IPS-18a (cell line): ENCODE data around the gene HCFC1.

Experiments
- H3K27ac ChIP-seq: one replicate; pipeline ENCODE4 v1.5.1; 2013; ENCODE audit warnings: low read length
- H3K27me3 ChIP-seq: one replicate; pipeline ENCODE4 v1.6.1; 2013; ENCODE audit warnings: mild to moderate bottlenecking, low read length; ENCODE audit not compliant: control insufficient read depth, insufficient read depth
- H3K36me3 ChIP-seq: one replicate; pipeline ENCODE4 v1.6.1; 2013; ENCODE audit warnings: low read depth, low read length; ENCODE audit not compliant: control insufficient read depth
- H3K4me1 ChIP-seq: one replicate; pipeline ENCODE4 v1.6.1; 2013; ENCODE audit warnings: low read depth, low read length; ENCODE audit not compliant: control insufficient read depth
- H3K4me3 ChIP-seq: one replicate; pipeline ENCODE4 v1.5.1; 2013; ENCODE audit warnings: low read length
- H3K9ac ChIP-seq: one replicate; pipeline ENCODE4 v1.6.1; 2013; ENCODE audit warnings: mild to moderate bottlenecking, low read length, moderate library complexity
- H3K9me3 ChIP-seq: one replicate; pipeline ENCODE4 v1.6.1; 2013; ENCODE audit warnings: low read depth, low read length; ENCODE audit not compliant: control insufficient read depth

HCFC1 gene

DNA sequence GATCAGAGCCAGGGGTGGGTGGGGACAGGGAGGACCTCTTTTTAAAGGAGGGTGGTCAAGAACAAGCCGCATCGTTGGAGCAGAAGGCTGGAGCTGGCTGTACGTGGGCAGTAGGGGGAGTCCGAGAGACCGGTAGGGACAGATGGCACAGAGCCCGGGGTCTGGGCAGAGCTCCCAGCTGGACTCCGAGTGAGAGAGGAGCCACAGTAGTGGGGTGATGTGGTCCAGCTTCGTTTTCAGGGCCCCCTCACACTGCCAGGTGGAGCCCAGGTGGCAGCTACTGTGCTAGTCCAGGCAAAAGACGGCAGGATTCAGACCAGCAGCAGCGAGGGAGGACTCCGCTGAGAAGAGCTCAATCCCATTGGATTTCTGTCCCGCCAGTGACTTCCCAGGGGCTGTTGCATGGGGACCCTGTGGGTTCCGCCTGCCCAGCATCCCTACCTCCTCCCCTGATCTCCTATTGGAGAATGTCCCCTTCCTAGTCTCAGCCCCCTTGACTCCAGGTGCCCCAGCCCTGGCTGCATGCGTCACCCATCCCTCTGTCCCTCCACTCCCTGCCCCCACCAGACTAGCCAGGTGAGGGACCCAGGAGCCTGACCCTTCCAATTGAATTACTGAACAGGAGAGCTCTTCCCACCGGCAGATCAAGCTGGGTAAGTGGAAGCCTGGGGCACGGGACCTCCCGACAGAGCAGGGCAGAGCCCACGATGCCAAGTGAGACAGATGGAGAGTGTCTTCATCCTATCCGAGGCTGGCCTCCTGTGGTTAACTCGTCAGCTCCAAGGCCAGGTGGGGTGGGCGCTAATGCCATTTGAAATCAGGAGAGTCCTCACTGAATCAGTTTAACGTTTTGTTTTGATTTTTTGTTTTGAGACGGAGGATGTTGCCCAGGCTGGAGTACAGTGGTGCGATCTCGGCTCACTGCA is 48.4 kb downstream of the HCFC1 start:
- Histone ChIP-seq H3K27me3 (no peaks in the 10 kb centered on the region), H3K9ac (no peak overlapping the region), H3K4me1 (peaks cover 8% of the 10 kb centered on the region), H3K4me3 (no peak overlapping the region), H3K9me3 (peaks cover 2% of the 10 kb centered on the region), H3K27ac (no peak overlapping the region), H3K36me3 (no peaks in the 10 kb centered on the region)

GRCh38 chrX:153921511-153922446 is 49.8 kb downstream of the HCFC1 start:
- Histone ChIP-seq H3K9me3 (peaks cover 2% of the 10 kb centered on the region), H3K4me1 (peaks cover 3% of the 10 kb centered on the region), H3K9ac (no peak overlapping the region), H3K4me3 (no peak overlapping the region), H3K27me3 (no peaks in the 10 kb centered on the region), H3K27ac (no peak overlapping the region), H3K36me3 (no peaks in the 10 kb centered on the region)

DNA sequence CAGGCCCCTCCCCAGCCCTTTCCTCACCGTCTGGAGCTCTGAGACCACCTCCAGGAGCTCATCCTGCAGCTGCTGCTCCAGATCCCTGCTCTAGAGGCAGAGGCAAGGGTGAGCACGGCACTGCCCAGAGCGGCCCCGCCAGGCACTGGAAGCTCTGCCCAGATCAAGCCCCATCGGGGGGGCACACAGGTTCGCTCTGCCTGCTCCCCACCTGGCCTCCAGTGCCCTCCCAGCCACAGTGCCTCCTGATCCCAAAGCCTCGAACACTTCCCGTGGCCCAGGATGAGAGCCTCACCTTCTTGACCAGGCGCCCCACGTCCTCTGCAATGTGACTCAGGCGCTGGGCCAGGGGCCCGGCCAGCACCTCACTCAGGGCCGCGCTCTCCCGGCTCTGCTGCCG is 50.5 kb downstream of the HCFC1 start:
- no peaks in the 10 kb centered on the region for H3K27me3 ChIP-seq
- no peak overlapping the region for H3K9ac ChIP-seq
- H3K4me3 ChIP-seq: no peak overlapping the region
- no peak overlapping the region for H3K27ac ChIP-seq
- H3K36me3 ChIP-seq: no peaks in the 10 kb centered on the region
- H3K4me1 ChIP-seq: peaks cover 3% of the 10 kb centered on the region
- peaks cover 2% of the 10 kb centered on the region for H3K9me3 ChIP-seq

GRCh38 chrX:153920546-153920945 is 51.1 kb downstream of the HCFC1 start:
- H3K27me3 ChIP-seq: no peaks in the 10 kb centered on the region
- H3K36me3 ChIP-seq: no peaks in the 10 kb centered on the region
- peaks cover 2% of the 10 kb centered on the region for H3K9me3 ChIP-seq
- H3K4me3 ChIP-seq: no peak overlapping the region
- no peak overlapping the region for H3K27ac ChIP-seq
- H3K9ac ChIP-seq: no peak overlapping the region
- peaks cover 1% of the 10 kb centered on the region for H3K4me1 ChIP-seq

DNA sequence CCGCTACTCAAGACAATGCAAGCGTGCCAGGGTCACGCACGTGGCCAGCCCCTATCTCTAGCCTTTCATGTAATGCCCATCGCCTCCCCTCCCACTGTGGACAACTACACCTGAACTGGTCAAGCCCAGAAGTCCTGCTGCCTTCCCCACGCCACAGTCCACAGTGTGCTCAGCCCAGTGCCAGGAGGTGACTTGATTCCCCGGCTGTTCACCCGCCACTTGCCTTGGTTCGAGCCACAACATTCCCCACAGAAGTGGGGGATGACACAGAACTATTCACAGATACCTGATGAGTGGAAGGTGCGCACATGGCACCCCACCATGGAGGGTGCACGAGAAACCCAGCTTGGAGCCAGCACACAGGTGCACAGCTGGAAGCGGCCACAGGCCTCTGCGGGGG is 52.3 kb downstream of the HCFC1 start:
- no peaks in the 10 kb centered on the region for H3K4me1 ChIP-seq
- H3K27me3 ChIP-seq: no peaks in the 10 kb centered on the region
- H3K9ac ChIP-seq: no peak overlapping the region
- H3K4me3 ChIP-seq: no peak overlapping the region
- no peak overlapping the region for H3K27ac ChIP-seq
- no peaks in the 10 kb centered on the region for H3K36me3 ChIP-seq
- H3K9me3 ChIP-seq: peaks cover 2% of the 10 kb centered on the region

- Histone ChIP-seq H3K36me3 (no peaks in the 10 kb centered on the region), H3K4me3 (no peak overlapping the region), H3K9ac (no peak overlapping the region), H3K4me1 (no peaks in the 10 kb centered on the region), H3K9me3 (peaks cover 2% of the 10 kb centered on the region), H3K27ac (no peak overlapping the region), H3K27me3 (no peaks in the 10 kb centered on the region)
These were observed 53.7 kb downstream of the HCFC1 start for GRCh38 chrX:153917869-153918268.

GRCh38 chrX:153913701-153914100 is 57.9 kb downstream of the HCFC1 start:
- Histone ChIP-seq H3K4me1 (no peaks in the 10 kb centered on the region), H3K4me3 (no peak overlapping the region), H3K27me3 (no peaks in the 10 kb centered on the region), H3K36me3 (no peaks in the 10 kb centered on the region), H3K9ac (no peak overlapping the region), H3K9me3 (no peaks in the 10 kb centered on the region), H3K27ac (no peak overlapping the region)

DNA sequence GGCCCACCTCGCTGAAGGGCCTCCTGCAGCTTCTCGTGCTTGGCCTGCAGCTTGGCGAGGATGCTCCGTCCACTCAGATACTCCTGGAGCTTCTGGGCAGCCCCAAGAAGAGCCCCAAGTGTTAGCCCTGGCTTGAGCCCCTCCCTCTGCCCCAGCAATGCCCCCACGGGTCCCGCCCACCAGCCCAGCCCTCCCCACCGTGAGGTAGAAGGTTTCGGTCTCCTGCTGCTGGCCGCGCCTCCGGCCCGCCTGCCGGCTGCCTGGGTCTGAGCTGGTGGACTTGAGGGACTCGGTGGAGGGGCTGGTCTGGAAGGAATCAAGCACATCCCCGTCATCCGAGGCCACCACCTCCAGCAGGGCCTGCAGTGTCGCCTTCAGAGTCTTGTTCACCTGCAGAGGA is 58.4 kb downstream of the HCFC1 start:
- H3K9me3 ChIP-seq: no peaks in the 10 kb centered on the region
- no peaks in the 10 kb centered on the region for H3K4me1 ChIP-seq
- no peak overlapping the region for H3K27ac ChIP-seq
- H3K9ac ChIP-seq: no peak overlapping the region
- no peaks in the 10 kb centered on the region for H3K27me3 ChIP-seq
- no peak overlapping the region for H3K4me3 ChIP-seq
- H3K36me3 ChIP-seq: no peaks in the 10 kb centered on the region

DNA sequence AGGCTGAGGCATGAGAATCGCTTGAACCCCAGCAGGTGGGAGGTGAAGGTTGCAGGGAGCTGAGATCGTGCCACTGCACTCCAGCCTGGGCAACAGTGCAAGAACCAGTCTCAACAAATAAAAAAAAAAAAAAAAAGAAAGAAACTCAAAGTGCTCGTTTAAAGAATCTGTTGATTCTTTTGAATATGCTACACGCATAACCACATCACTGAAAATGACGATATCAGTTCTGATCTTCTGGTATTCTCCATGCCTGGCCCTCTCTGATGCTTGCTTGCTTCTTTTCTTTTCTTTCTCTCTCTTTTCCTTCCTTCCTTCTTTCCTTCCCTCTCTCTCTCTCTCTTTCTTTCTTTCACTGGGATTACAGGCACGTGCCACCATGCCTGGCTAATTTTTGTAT is 59.8 kb downstream of the HCFC1 start:
- Histone ChIP-seq H3K27ac (no peak overlapping the region), H3K36me3 (no peaks in the 10 kb centered on the region), H3K27me3 (no peaks in the 10 kb centered on the region), H3K4me3 (no peak overlapping the region), H3K9ac (no peak overlapping the region), H3K9me3 (no peaks in the 10 kb centered on the region), H3K4me1 (no peaks in the 10 kb centered on the region)

DNA sequence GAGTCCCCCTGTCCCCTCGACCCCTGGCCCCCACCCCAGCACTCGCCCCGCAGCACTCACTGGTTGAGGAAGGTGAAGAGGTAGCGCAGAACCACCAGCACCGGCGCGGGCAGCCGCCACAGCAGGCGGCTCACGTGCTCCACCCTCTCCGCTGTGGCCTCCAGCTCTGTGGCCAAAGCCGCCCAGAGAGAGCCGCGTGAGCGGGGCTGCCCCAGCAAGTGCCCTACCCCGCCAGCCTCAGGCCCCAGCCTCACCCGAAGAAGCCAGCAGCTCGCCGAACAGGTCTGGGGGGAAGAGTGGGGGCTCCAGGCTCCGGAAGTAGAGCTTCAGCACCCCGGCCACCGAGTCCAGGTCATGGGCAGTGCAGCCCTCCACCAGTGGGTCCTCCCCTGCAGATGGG is 61.2 kb downstream of the HCFC1 start:
- H3K27ac ChIP-seq: no peak overlapping the region
- no peaks in the 10 kb centered on the region for H3K36me3 ChIP-seq
- H3K4me1 ChIP-seq: no peaks in the 10 kb centered on the region
- H3K9ac ChIP-seq: no peak overlapping the region
- no peaks in the 10 kb centered on the region for H3K27me3 ChIP-seq
- H3K4me3 ChIP-seq: no peak overlapping the region
- H3K9me3 ChIP-seq: no peaks in the 10 kb centered on the region

GRCh38 chrX:153909980-153910360 is 61.6 kb downstream of the HCFC1 start:
- H3K27me3 ChIP-seq: no peaks in the 10 kb centered on the region

More at GRCh38 chrX:153909980-153910360, 61.6 kb downstream of the HCFC1 start:
- Histone ChIP-seq H3K27ac (no peak overlapping the region), H3K9ac (no peak overlapping the region), H3K36me3 (no peaks in the 10 kb centered on the region), H3K9me3 (no peaks in the 10 kb centered on the region), H3K4me3 (no peak overlapping the region), H3K4me1 (no peaks in the 10 kb centered on the region)
